Suppressor macrophage treated with lipopolysaccharide for 4 hours (primary cell): ENCODE data around the gene PCYOX1L.

Experiments used
- DNase-seq: peaks from one replicate; pipeline ENCODE4 v3.0.0-alpha.2; 2020

The PCYOX1L gene

GRCh38 chr5:149370878-149371277 is 13.0 kb downstream of the PCYOX1L start:
- DNase-seq = no peak

- DNase-seq = peak; percentile 69
These were observed 13.6 kb downstream of the PCYOX1L start for GRCh38 chr5:149371296-149371962.

GRCh38 chr5:149372076-149372795 is 14.4 kb downstream of the PCYOX1L start:
- DNase-seq = no peak

- no peak for DNase-seq
These were observed 15.1 kb downstream of the PCYOX1L start for GRCh38 chr5:149372932-149373331.

GRCh38 chr5:149374303-149374702 is 16.5 kb downstream of the PCYOX1L start:
- DNase-seq = no peak

GRCh38 chr5:149374801-149375200 is 17.0 kb downstream of the PCYOX1L start:
- DNase-seq = no peak

- no peak for DNase-seq
These were observed 17.6 kb downstream of the PCYOX1L start for GRCh38 chr5:149375434-149375833.

GRCh38 chr5:149376104-149376503 is 18.3 kb downstream of the PCYOX1L start:
- no peak for DNase-seq

GRCh38 chr5:149376711-149377447 is 19.0 kb downstream of the PCYOX1L start:
- DNase-seq = no peak

GRCh38 chr5:149378241-149378820 is 20.5 kb downstream of the PCYOX1L start:
- DNase-seq = no peak

- no peak for DNase-seq
These were observed 21.4 kb downstream of the PCYOX1L start, which contains the start of gene IL17B for GRCh38 chr5:149379177-149379761. Gene IL17B (minus strand): TSS chr5:149379292. CDS start chr5:149379225, 67 bp downstream.

GRCh38 chr5:149379818-149380374 is 22.1 kb downstream of the PCYOX1L start:
- no peak for DNase-seq

GRCh38 chr5:149380466-149381121 is 22.7 kb downstream of the PCYOX1L start:
- DNase-seq = no peak

GRCh38 chr5:149381261-149381985 is 23.6 kb downstream of the PCYOX1L start:
- DNase-seq = no peak

- DNase-seq = peak; percentile 76
These were observed 24.1 kb downstream of the PCYOX1L start for GRCh38 chr5:149381986-149382338.

GRCh38 chr5:149382517-149383220 is 24.8 kb downstream of the PCYOX1L start:
- no peak for DNase-seq

- DNase-seq = no peak
These were observed 25.6 kb downstream of the PCYOX1L start for GRCh38 chr5:149383399-149383798.

- DNase-seq = no peak
These were observed 28.3 kb downstream of the PCYOX1L start for GRCh38 chr5:149386166-149386565.

- no peak for DNase-seq
These were observed 29.3 kb downstream of the PCYOX1L start for GRCh38 chr5:149387081-149387631.

- no peak for DNase-seq
These were observed 30.1 kb downstream of the PCYOX1L start for GRCh38 chr5:149387982-149388381.
